PC-3 (cell line): ENCODE data around the gene NPAS4. TPM values are rescaled to one million over a fixed set of nuclear protein-coding genes. Genes with fewer than 3 reads are reported as not detected.
A peak's percentile ranks its signal among the peaks of the same experiment; 100 is the strongest.

Source experiments
- ATAC-seq: fragments of 200-7000 bp; cut with Tn5 transposase; 2 replicates; pipeline ENCODE4 v1.9.1; 2020; ENCODE audit warnings: mild to moderate bottlenecking, moderate library complexity
- BruUV-seq: library from RNA; stranded (reverse); fragments of 400-500 nt; replicated peaks from 2 replicates; lab custom pipeline; 2021; lab: Mats Ljungman, UMichigan
- CTCF ChIA-PET: fragments of 300-600 bp; sonication (Branson Sonifier 250); formaldehyde crosslinking; loops from one replicate; lab custom pipeline; 2022; ENCODE audit warnings: antibody characterized with exemption; lab: Charles Lee
- POLR2A ChIA-PET: fragments of 300-600 bp; sonication (Branson Sonifier 250); formaldehyde crosslinking; loops from one replicate; lab custom pipeline; 2022; ENCODE audit warnings: antibody characterized with exemption; ENCODE audit not compliant: unreplicated experiment; lab: Charles Lee
- DNase-seq: peaks from one replicate; pipeline ENCODE4 v3.0.0-alpha.2; 2015
- H2AFZ ChIP-seq: fragments of 300-600 bp; sonication (generic); 2 replicates; pipeline ENCODE4 v1.6.0; 2016; ENCODE audit warnings: antibody characterized with exemption, low read length
- H3F3A ChIP-seq: fragments of 300-600 bp; sonication (generic); one replicate; pipeline ENCODE4 v1.6.0; 2017; ENCODE audit warnings: antibody characterized with exemption, low read length, control low read depth, mild to moderate bottlenecking; ENCODE audit not compliant: unreplicated experiment
- H3K27ac ChIP-seq: fragments of 300-600 bp; sonication (generic); 2 replicates; pipeline ENCODE4 v1.5.1; 2016; ENCODE audit warnings: mild to moderate bottlenecking, low read length
- H3K27me3 ChIP-seq: fragments of 300-600 bp; sonication (generic); 2 replicates; pipeline ENCODE4 v1.6.1; 2016; ENCODE audit warnings: low read length, mixed read lengths
- H3K36me3 ChIP-seq: fragments of 300-600 bp; sonication (generic); 2 replicates; pipeline ENCODE4 v1.6.1; 2016; ENCODE audit warnings: low read depth, mixed run types, low read length, mixed read lengths
- H3K4me1 ChIP-seq: fragments of 300-600 bp; sonication (generic); 2 replicates; pipeline ENCODE4 v1.5.1; 2016; ENCODE audit warnings: low read length; ENCODE audit not compliant: insufficient read depth
- H3K4me2 ChIP-seq: fragments of 300-600 bp; sonication (generic); 2 replicates; pipeline ENCODE4 v1.6.0; 2016; ENCODE audit warnings: low read length
- H3K4me3 ChIP-seq: fragments of 300-600 bp; sonication (generic); 2 replicates; pipeline ENCODE4 v1.5.1; 2016; ENCODE audit warnings: mild to moderate bottlenecking, low read length, mixed read lengths
- H3K79me2 ChIP-seq: fragments of 300-600 bp; sonication (generic); 2 replicates; pipeline ENCODE4 v1.6.1; 2017; ENCODE audit warnings: low read length, mixed read lengths
- H3K9ac ChIP-seq: fragments of 300-600 bp; sonication (generic); 2 replicates; pipeline ENCODE4 v1.6.0; 2016; ENCODE audit warnings: mild to moderate bottlenecking, low read length
- H3K9me2 ChIP-seq: fragments of 300-600 bp; sonication (generic); replicated peaks from 2 replicates; pipeline ENCODE4 v1.6.1; 2016; ENCODE audit warnings: mixed run types, low read length, mixed read lengths
- H3K9me3 ChIP-seq: fragments of 300-600 bp; sonication (generic); 2 replicates; pipeline ENCODE4 v1.6.1; 2016; ENCODE audit warnings: low read length, mixed read lengths
- H4K20me1 ChIP-seq: fragments of 300-600 bp; sonication (generic); 2 replicates; pipeline ENCODE4 v1.6.1; 2016; ENCODE audit warnings: low read length, mixed read lengths
- CTCF ChIP-seq: fragments of 300-600 bp; sonication (generic); conservative IDR thresholded peaks from 2 replicates; pipeline ENCODE4 v1.5.1; 2017; ENCODE audit warnings: antibody characterized with exemption, low read depth, mild to moderate bottlenecking, low read length
- EZH2 ChIP-seq: fragments of 300-600 bp; sonication (generic); IDR thresholded peaks from one replicate; pipeline ENCODE4 v1.6.1; 2017; ENCODE audit warnings: antibody characterized with exemption, mild to moderate bottlenecking, low read length; ENCODE audit not compliant: unreplicated experiment
- EZH2phosphoT487 ChIP-seq: fragments of 300-600 bp; sonication (generic); IDR thresholded peaks from 2 replicates; pipeline ENCODE4 v1.6.1; 2018; ENCODE audit warnings: mild to moderate bottlenecking, antibody characterized with exemption, low read length, borderline replicate concordance
- intact Hi-C: fragments of 100-400 bp; cut with micrococcal nuclease; formaldehyde crosslinking; loops from 2 replicates; pipeline ENCODE4 v1.9.0; 2023
- total RNA-seq: library from RNA; depleted of rRNA; stranded (reverse); fragments of >200 nt; gene quantifications from 2 replicates; pipeline ENCODE4 v1.2.3, GENCODE V29; 2014

The NPAS4 gene
- total RNA-seq, 1 experiment from 2014 or later: not detected

- ChIA-PET CTCF (interaction anchor here (0.5 to 1.4 kb wide), 12 partner anchors 14 to 1685 kb away, joined by 3 to 18 read pairs (median 5); partner anchors contain the start of genes DPP3, MRPL11 and RBM14), POLR2A (interaction anchor here (0.5 to 1.5 kb wide), 17 partner anchors 10 to 935 kb away, joined by 3 to 19 read pairs (median 9); partner anchors contain the start of genes BRMS1, DPP3 and ZDHHC24)
- H3K4me1 ChIP-seq: peaks cover 20% of the 10 kb centered on the region
- intact Hi-C loops: loop anchor here (2.0 kb wide), 1 partner anchor 28 kb away; the partner anchor contains the start of gene MRPL11
- TF ChIP-seq EZH2 (no peak), EZH2phosphoT487 (no peak), CTCF (no peak)
- ATAC-seq: peak; percentile 92
- peak within 1 kb of the TSS; percentile 100 for H3K4me2 ChIP-seq
- BruUV-seq: TSS peak; percentile 30
- peaks cover 14% of the 10 kb centered on the region for H3K79me2 ChIP-seq
- no peaks in the 10 kb centered on the region for H3K27me3 ChIP-seq
- H3K36me3 ChIP-seq: no peaks in the 10 kb centered on the region
- H3K9me2 ChIP-seq: no peaks in the 10 kb centered on the region
- H3K27ac ChIP-seq: no peak within 1 kb of the TSS
- no peaks in the 10 kb centered on the region for H3F3A ChIP-seq
- DNase-seq: peak; percentile 96
- H3K9me3 ChIP-seq: no peaks in the 10 kb centered on the region
- H2AFZ ChIP-seq: peak within 1 kb of the TSS; percentile 100
- H3K9ac ChIP-seq: peak within 1 kb of the TSS; percentile 73
- no peaks in the 10 kb centered on the region for H4K20me1 ChIP-seq
- H3K4me3 ChIP-seq: peak within 1 kb of the TSS; percentile 92
Observed at GRCh38 chr11:66466225-66467033, 45.6 kb downstream of the NPAS4 start, which contains the start of gene PELI3. Gene PELI3 (plus strand): TSS chr11:66466905. CDS start chr11:66468129, 1,224 bp downstream.

DNA sequence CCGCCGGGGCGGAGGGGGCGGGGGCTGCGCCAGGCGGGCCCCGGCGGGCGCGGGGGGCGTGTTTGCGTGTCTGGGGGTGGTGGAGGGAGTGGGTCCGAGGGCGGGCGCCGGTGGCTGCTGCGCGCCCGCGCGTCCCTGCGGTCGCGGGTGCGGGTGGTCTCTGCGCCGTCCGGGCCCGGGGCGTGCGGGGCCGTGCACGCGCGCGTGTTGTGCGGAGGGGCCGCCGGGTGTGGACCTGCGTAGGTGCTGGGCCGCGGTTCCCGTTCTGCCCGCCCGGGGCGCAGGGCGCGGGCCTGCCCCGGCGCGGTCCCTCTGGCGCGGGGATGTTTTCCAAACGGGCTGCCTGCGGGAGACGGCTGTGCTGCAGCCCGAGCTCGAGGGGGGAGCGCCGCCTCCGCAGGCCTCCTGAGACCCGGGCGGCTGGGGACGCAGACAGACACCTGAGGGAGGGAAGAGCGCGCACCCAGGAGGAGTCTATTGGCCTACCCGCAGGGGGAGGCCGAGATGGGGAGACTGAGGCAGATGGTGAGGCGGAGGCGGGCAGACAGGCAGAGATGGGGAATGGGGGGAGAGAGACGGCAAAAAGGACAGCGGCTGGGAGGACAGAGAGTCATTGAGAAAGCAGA lies 46.3 kb downstream of the NPAS4 start:
- peak overlapping the region; percentile 73 for H3K9ac ChIP-seq
- peak overlapping the region; percentile 100 for H3K4me2 ChIP-seq
- H3K36me3 ChIP-seq: peaks cover under 1% of the 10 kb centered on the region; the same call in 1 of the 2 replicates
- H3K4me3 ChIP-seq: peak overlapping the region; percentile 92
- ChIA-PET POLR2A (interaction anchor here (0.5 to 1.5 kb wide), 5 partner anchors 11 to 560 kb away, joined by 3 to 15 read pairs (median 9); partner anchors contain the start of genes BRMS1 and DPP3), CTCF (interaction anchor here (0.5 to 1.4 kb wide), 4 partner anchors 13 to 1671 kb away, joined by 3 to 18 read pairs (median 6); partner anchors contain the start of genes DPP3 and MRPL11)
- DNase-seq: peak; percentile 43
- intact Hi-C loops: loop anchor here (2.0 kb wide), 1 partner anchor 28 kb away; the partner anchor contains the start of gene MRPL11
- ATAC-seq: peak; percentile 61
- TF ChIP-seq EZH2phosphoT487 (no peak), CTCF (peak; percentile 30; the same call in 1 of the 2 replicates), EZH2 (no peak)
- H3K9me3 ChIP-seq: no peaks in the 10 kb centered on the region
- no peak overlapping the region for H3K27ac ChIP-seq
- H2AFZ ChIP-seq: peak overlapping the region; percentile 77
- BruUV-seq: no TSS peak
- H3K79me2 ChIP-seq: peaks cover 14% of the 10 kb centered on the region
- no peaks in the 10 kb centered on the region for H3K9me2 ChIP-seq
- H3K27me3 ChIP-seq: no peaks in the 10 kb centered on the region
- no peaks in the 10 kb centered on the region for H4K20me1 ChIP-seq
- H3F3A ChIP-seq: no peaks in the 10 kb centered on the region
- peaks cover 20% of the 10 kb centered on the region for H3K4me1 ChIP-seq
